ENCODE data around the gene CFAP53.
"Not testable (repeated sequence)": the region's sequence is repeated elsewhere in the genome, so short reads cannot be mapped to it uniquely, and the experiment has no call there.

Gene CFAP53

GRCh38 chr18:50299626-50300388 is 33.5 kb upstream of the CFAP53 start:
- Mint-ChIP-seq H3K27me3 (peaks cover 53% of the 10 kb centered on the region), H3K9me3 (no peaks in the 10 kb centered on the region), H3K4me1 (peaks cover 6% of the 10 kb centered on the region), H3K36me3 (ENCODE audit: insufficient read depth) (peaks cover 2% of the 10 kb centered on the region), H3K27ac (ENCODE audit: low read depth) (no peak overlapping the region), H3K4me3 (no peak overlapping the region)
- no peak for ATAC-seq (replicated peaks; ENCODE audit: extremely low read depth, poor library complexity, severe bottlenecking)
- no peak for DNase-seq (ENCODE audit: low spot score in 2 of 2)

- DNase-seq (ENCODE audit: low spot score in 2 of 2) (no peak), ATAC-seq (replicated peaks; ENCODE audit: extremely low read depth, poor library complexity, severe bottlenecking) (no peak)
- peak overlapping the region; percentile 70 for H3K4me3 Mint-ChIP-seq
- no peaks in the 10 kb centered on the region for H3K9me3 Mint-ChIP-seq
- peaks cover 42% of the 10 kb centered on the region for H3K27me3 Mint-ChIP-seq
- H3K4me1 Mint-ChIP-seq, result peaks cover 6% of the 10 kb centered on the region
- peaks cover 2% of the 10 kb centered on the region for H3K36me3 Mint-ChIP-seq (ENCODE audit: insufficient read depth)
- no peak overlapping the region for H3K27ac Mint-ChIP-seq (ENCODE audit: low read depth)
Measured at GRCh38 chr18:50298443-50299284, 32.4 kb upstream of the CFAP53 start.

GRCh38 chr18:50297621-50298442 is 31.5 kb upstream of the CFAP53 start:
- H3K4me1 Mint-ChIP-seq, result peaks cover 6% of the 10 kb centered on the region
- ATAC-seq (replicated peaks; ENCODE audit: extremely low read depth, poor library complexity, severe bottlenecking), result peak; percentile 98
- DNase-seq (ENCODE audit: low spot score in 2 of 2), result peak; percentile 56 to 59
- no peaks in the 10 kb centered on the region for H3K9me3 Mint-ChIP-seq
- peaks cover 34% of the 10 kb centered on the region for H3K27me3 Mint-ChIP-seq
- H3K4me3 Mint-ChIP-seq, result peak overlapping the region; percentile 70
- peaks cover 2% of the 10 kb centered on the region for H3K36me3 Mint-ChIP-seq (ENCODE audit: insufficient read depth)
- no peak overlapping the region for H3K27ac Mint-ChIP-seq (ENCODE audit: low read depth)

GRCh38 chr18:50293039-50293438 is 26.7 kb upstream of the CFAP53 start:
- no peak overlapping the region for H3K27ac Mint-ChIP-seq (ENCODE audit: low read depth)
- H3K36me3 Mint-ChIP-seq (ENCODE audit: insufficient read depth), result peaks cover 3% of the 10 kb centered on the region
- DNase-seq (ENCODE audit: low spot score in 2 of 2) (no peak), ATAC-seq (replicated peaks; ENCODE audit: extremely low read depth, poor library complexity, severe bottlenecking) (no peak)
- no peaks in the 10 kb centered on the region for H3K9me3 Mint-ChIP-seq
- H3K4me1 Mint-ChIP-seq, result peaks cover 10% of the 10 kb centered on the region
- H3K4me3 Mint-ChIP-seq, result no peak overlapping the region
- H3K27me3 Mint-ChIP-seq, result no peaks in the 10 kb centered on the region

GRCh38 chr18:50289108-50289443 is 22.8 kb upstream of the CFAP53 start:
- peak overlapping the region; percentile 60 for H3K4me3 Mint-ChIP-seq
- H3K9me3 Mint-ChIP-seq, result no peaks in the 10 kb centered on the region
- ATAC-seq (replicated peaks; ENCODE audit: extremely low read depth, poor library complexity, severe bottlenecking) (no peak), DNase-seq (ENCODE audit: low spot score in 2 of 2) (no peak)
- H3K36me3 Mint-ChIP-seq (ENCODE audit: insufficient read depth), result peaks cover 12% of the 10 kb centered on the region
- H3K27ac Mint-ChIP-seq (ENCODE audit: low read depth), result peak overlapping the region; percentile 93
- peaks cover 31% of the 10 kb centered on the region for H3K4me1 Mint-ChIP-seq
- no peaks in the 10 kb centered on the region for H3K27me3 Mint-ChIP-seq

- not testable (repeated sequence) for H3K27me3 Mint-ChIP-seq; DNase-seq (ENCODE audit: low spot score in 2 of 2); ATAC-seq (replicated peaks; ENCODE audit: extremely low read depth, poor library complexity, severe bottlenecking); H3K9me3 Mint-ChIP-seq
- Mint-ChIP-seq H3K4me1 (peaks cover 35% of the 10 kb centered on the region), H3K27ac (ENCODE audit: low read depth) (peak overlapping the region; percentile 93), H3K36me3 (ENCODE audit: insufficient read depth) (peaks cover 18% of the 10 kb centered on the region), H3K4me3 (peak overlapping the region; percentile 92)
Measured at GRCh38 chr18:50288348-50289107, 22.2 kb upstream of the CFAP53 start.

GRCh38 chr18:50287441-50288347 is 21.4 kb upstream of the CFAP53 start, which contains the start of gene CXXC1:
TSS of gene CXXC1 (minus strand) at chr18:50287692. CDS start at chr18:50287589, 103 bp downstream.
- Mint-ChIP-seq H3K4me1 (peaks cover 35% of the 10 kb centered on the region), H3K27ac (ENCODE audit: low read depth) (peak within 1 kb of the TSS; percentile 93), H3K4me3 (peak within 1 kb of the TSS; percentile 92), H3K36me3 (ENCODE audit: insufficient read depth) (peaks cover 21% of the 10 kb centered on the region), H3K9me3 (no peaks in the 10 kb centered on the region), H3K27me3 (no peaks in the 10 kb centered on the region)
- ATAC-seq (replicated peaks; ENCODE audit: extremely low read depth, poor library complexity, severe bottlenecking) (peak; percentile 90), DNase-seq (ENCODE audit: low spot score in 2 of 2) (peak; percentile 96 to 98)

- Mint-ChIP-seq H3K36me3 (ENCODE audit: insufficient read depth) (peaks cover 21% of the 10 kb centered on the region), H3K4me3 (peak overlapping the region; percentile 92), H3K4me1 (peaks cover 35% of the 10 kb centered on the region), H3K9me3 (no peaks in the 10 kb centered on the region), H3K27ac (ENCODE audit: low read depth) (peak overlapping the region; percentile 93), H3K27me3 (no peaks in the 10 kb centered on the region)
- DNase-seq (ENCODE audit: low spot score in 2 of 2) (no peak), ATAC-seq (replicated peaks; ENCODE audit: extremely low read depth, poor library complexity, severe bottlenecking) (peak; percentile 1)
Measured at GRCh38 chr18:50287028-50287440, 20.7 kb upstream of the CFAP53 start.

- Mint-ChIP-seq H3K4me3 (peak overlapping the region; percentile 92), H3K4me1 (peaks cover 40% of the 10 kb centered on the region), H3K9me3 (no peaks in the 10 kb centered on the region), H3K36me3 (ENCODE audit: insufficient read depth) (peaks cover 24% of the 10 kb centered on the region), H3K27ac (ENCODE audit: low read depth) (peak overlapping the region; percentile 93), H3K27me3 (no peaks in the 10 kb centered on the region)
- no peak for ATAC-seq (replicated peaks; ENCODE audit: extremely low read depth, poor library complexity, severe bottlenecking)
- DNase-seq (ENCODE audit: low spot score in 2 of 2), result no peak
Measured at GRCh38 chr18:50286391-50287027, 20.2 kb upstream of the CFAP53 start.

- no peak for ATAC-seq (replicated peaks; ENCODE audit: extremely low read depth, poor library complexity, severe bottlenecking)
- H3K27me3 Mint-ChIP-seq, result no peaks in the 10 kb centered on the region
- H3K4me3 Mint-ChIP-seq, result peak overlapping the region; percentile 92
- H3K9me3 Mint-ChIP-seq, result no peaks in the 10 kb centered on the region
- peaks cover 47% of the 10 kb centered on the region for H3K4me1 Mint-ChIP-seq
- H3K27ac Mint-ChIP-seq (ENCODE audit: low read depth), result peak overlapping the region; percentile 93
- no peak for DNase-seq (ENCODE audit: low spot score in 2 of 2)
- peaks cover 29% of the 10 kb centered on the region for H3K36me3 Mint-ChIP-seq (ENCODE audit: insufficient read depth)
Measured at GRCh38 chr18:50285631-50286321, 19.5 kb upstream of the CFAP53 start.

All from central memory CD8-positive, alpha-beta T cell (primary cell).